Subcutaneous adipose tissue (tissue), 4 donors: ENCODE data around the gene S100A9. TPM values are rescaled to one million over a fixed set of nuclear protein-coding genes. Genes with fewer than 3 reads are reported as not detected.

Source experiments
- CTCF ChIP-seq: fragments of 450-650 bp; IDR thresholded peaks from one replicate; pipeline ENCODE4 v1.5.1; 2016; ENCODE audit warnings: low read depth, mild to moderate bottlenecking, control low read depth, antibody characterized with exemption, moderate library complexity
- total RNA-seq, 4 donors: library from RNA; depleted of rRNA; stranded (reverse); fragments of >200 nt; gene quantifications; one replicate each; pipeline ENCODE4 v1.1.0, GENCODE V29; 2016

S100A9 gene
- total RNA-seq, 4 donors from 2014 or later, result 139 to 382 (median 280) TPM

DNA sequence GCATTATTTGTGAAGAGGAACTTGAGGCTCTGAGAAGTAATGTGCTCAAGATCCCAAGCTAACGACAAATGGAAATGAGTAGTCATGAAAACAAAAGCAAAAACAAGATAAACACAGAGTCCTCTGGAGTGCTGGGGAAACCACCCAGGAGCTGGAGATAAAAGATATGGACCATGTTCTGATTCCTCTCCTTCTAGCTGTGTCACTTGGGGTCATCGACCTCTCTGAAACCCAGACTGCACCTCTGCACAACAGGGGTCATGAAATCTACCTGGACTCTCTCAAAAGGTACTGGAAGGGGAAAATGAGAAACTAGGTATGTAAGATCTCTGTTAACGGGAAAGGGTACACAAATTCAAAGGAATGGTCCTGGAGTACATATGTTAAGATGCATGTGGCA, 15.5 kb upstream of the S100A9 start:
- no peak for TF ChIP-seq CTCF

- no peak for TF ChIP-seq CTCF
Measured at GRCh38 chr1:153343040-153343681, 14.5 kb upstream of the S100A9 start.

GRCh38 chr1:153343811-153344717, 13.6 kb upstream of the S100A9 start:
- TF ChIP-seq CTCF, result no peak

DNA sequence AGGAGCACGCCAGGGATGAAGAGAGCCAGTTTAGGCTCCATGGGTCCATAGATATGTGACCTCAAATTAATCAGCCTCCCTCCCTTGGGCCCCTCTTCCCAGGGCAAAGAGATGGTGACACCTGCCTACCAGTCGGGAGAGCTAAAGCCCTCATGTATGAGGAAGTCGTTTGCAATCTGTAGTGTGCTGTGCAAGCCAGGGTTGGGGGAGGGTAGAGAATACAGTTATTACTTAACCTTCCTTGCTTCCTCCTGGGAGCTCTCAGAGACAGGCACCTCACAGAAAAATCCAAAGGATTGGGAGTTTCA, 13.0 kb upstream of the S100A9 start:
- TF ChIP-seq CTCF, result no peak

DNA sequence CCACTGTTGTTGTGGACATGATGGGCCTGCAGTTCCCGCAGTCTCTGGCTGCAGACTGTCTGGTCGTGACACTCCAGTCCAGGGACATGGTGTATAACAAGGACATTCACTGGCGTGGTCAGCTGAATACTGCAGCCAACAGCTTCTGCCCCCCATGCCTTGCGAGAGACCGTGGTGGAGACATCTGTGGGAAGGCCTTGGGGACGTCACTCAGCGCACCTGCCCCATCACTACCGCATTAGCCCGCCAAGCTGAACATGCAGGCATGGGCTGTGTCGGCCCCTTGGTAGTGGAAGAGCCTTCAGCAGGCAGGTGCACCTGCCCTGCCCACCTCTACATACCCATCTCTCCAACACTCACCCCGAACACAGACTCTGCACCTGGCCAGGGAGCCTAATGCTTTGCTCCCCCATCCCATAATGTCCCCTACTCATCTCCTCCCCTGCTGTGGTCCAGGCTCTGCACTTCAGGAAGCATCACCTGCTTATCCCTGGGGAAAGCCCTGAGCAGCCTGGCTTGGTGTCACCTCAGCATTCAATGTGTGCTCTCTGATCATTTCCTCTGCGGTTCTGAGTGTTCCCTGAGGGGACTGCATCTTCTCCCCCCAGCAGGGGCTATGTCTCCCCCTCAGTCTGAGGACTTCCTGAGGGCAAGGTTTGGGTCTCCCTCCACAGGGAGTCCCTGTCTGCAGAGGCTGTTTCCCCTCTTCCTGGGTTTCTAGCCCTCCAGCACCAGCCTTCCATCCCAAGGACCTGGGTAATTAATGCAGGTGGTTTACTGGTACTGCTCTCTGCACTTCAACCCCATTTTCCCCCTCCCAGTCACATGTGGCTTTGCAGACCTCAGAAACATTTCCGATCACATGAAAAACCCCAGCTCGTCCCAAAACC, 12.2 kb upstream of the S100A9 start:
- TF ChIP-seq CTCF, result no peak

GRCh38 chr1:153346077-153346723, 11.5 kb upstream of the S100A9 start:
- TF ChIP-seq CTCF, result no peak
